NK-92 (cell line): ENCODE data around the gene PITX1.

Experiments used
- DNase-seq: peaks from one replicate; lab custom pipeline; 2025; ENCODE audit not compliant: unreplicated experiment; lab: John Stamatoyannopoulos, UW

PITX1 gene

GRCh38 chr5:135041726-135042125 lies 7.7 kb upstream of the PITX1 start:
- DNase-seq, result no peak

- no peak for DNase-seq
These were observed 7.1 kb upstream of the PITX1 start for GRCh38 chr5:135041145-135041587.

GRCh38 chr5:135040333-135041144 lies 6.5 kb upstream of the PITX1 start:
- DNase-seq, result no peak

GRCh38 chr5:135040034-135040332 lies 6.0 kb upstream of the PITX1 start:
- DNase-seq, result no peak

- no peak for DNase-seq
These were observed 5.4 kb upstream of the PITX1 start for GRCh38 chr5:135039271-135040033.

GRCh38 chr5:135038813-135039270 lies 4.8 kb upstream of the PITX1 start:
- DNase-seq, result no peak

- DNase-seq, result no peak
These were observed 4.3 kb upstream of the PITX1 start for GRCh38 chr5:135038205-135038812.

GRCh38 chr5:135037519-135038204 lies 3.6 kb upstream of the PITX1 start:
- DNase-seq, result no peak

GRCh38 chr5:135036405-135036804 lies 2.4 kb upstream of the PITX1 start:
- DNase-seq, result no peak

- no peak for DNase-seq
These were observed 1.6 kb upstream of the PITX1 start for GRCh38 chr5:135035678-135036030.

GRCh38 chr5:135034963-135035677 lies 1.1 kb upstream of the PITX1 start:
- DNase-seq, result no peak

- no peak for DNase-seq
These were observed 371 bp upstream of the PITX1 start for GRCh38 chr5:135034236-135034962.

GRCh38 chr5:135032999-135033861 lies 798 bp downstream of the PITX1 start:
- DNase-seq, result no peak

GRCh38 chr5:135032695-135032998 lies 1.4 kb downstream of the PITX1 start:
- DNase-seq, result no peak

GRCh38 chr5:135031813-135032694 lies 2.0 kb downstream of the PITX1 start:
- DNase-seq, result no peak

- no peak for DNase-seq
These were observed 2.8 kb downstream of the PITX1 start for GRCh38 chr5:135030956-135031812.

- DNase-seq, result no peak
These were observed 3.7 kb downstream of the PITX1 start for GRCh38 chr5:135030123-135030955.
